Measurements from ENCODE around the gene INSL6. TPM values are rescaled to one million over a fixed set of nuclear protein-coding genes. Genes with fewer than 3 reads are reported as not detected.

Gene INSL6
- total RNA-seq, 1 donor from 2014 or later: not detected

GRCh38 chr9:5178126-5178805, 7.2 kb downstream of the INSL6 start:
- DNase-seq (no peak), ATAC-seq (no peak)
- Histone ChIP-seq H3K4me3 (no peak overlapping the region), H3K27ac (no peak overlapping the region), H3K9me3 (no peaks in the 10 kb centered on the region), H3K36me3 (no peaks in the 10 kb centered on the region), H3K27me3 (no peaks in the 10 kb centered on the region), H3K4me1 (no peaks in the 10 kb centered on the region)
- no peak for TF ChIP-seq CTCF (IDR thresholded peaks at IDR 0.05)
- intact Hi-C loops (cut with DNase I): no loop called here

GRCh38 chr9:5146241-5146640, 39.2 kb downstream of the INSL6 start:
- intact Hi-C loops (cut with DNase I): no loop called here
- no peak for ATAC-seq
- H3K27ac ChIP-seq: no peak overlapping the region
- H3K27me3 ChIP-seq: no peaks in the 10 kb centered on the region
- H3K9me3 ChIP-seq: peaks cover 3% of the 10 kb centered on the region
- TF ChIP-seq CTCF (IDR thresholded peaks at IDR 0.05): no peak
- no peak overlapping the region for H3K4me3 ChIP-seq
- H3K4me1 ChIP-seq: no peaks in the 10 kb centered on the region
- peaks cover 11% of the 10 kb centered on the region for H3K36me3 ChIP-seq
- DNase-seq: no peak

GRCh38 chr9:5144217-5144616, 41.2 kb downstream of the INSL6 start:
- TF ChIP-seq CTCF (IDR thresholded peaks at IDR 0.05): no peak
- DNase-seq: no peak
- Histone ChIP-seq H3K27me3 (no peaks in the 10 kb centered on the region), H3K4me3 (no peak overlapping the region), H3K27ac (no peak overlapping the region), H3K4me1 (no peaks in the 10 kb centered on the region), H3K9me3 (peaks cover 3% of the 10 kb centered on the region), H3K36me3 (peaks cover 11% of the 10 kb centered on the region)
- intact Hi-C loops (cut with DNase I): no loop called here
- ATAC-seq: no peak

GRCh38 chr9:5140151-5140550, 45.3 kb downstream of the INSL6 start:
- ATAC-seq: no peak
- no peak for TF ChIP-seq CTCF (IDR thresholded peaks at IDR 0.05)
- Histone ChIP-seq H3K36me3 (peaks cover 6% of the 10 kb centered on the region), H3K27ac (no peak overlapping the region), H3K27me3 (no peaks in the 10 kb centered on the region), H3K9me3 (peaks cover 3% of the 10 kb centered on the region), H3K4me3 (no peak overlapping the region), H3K4me1 (no peaks in the 10 kb centered on the region)
- no peak for DNase-seq
- intact Hi-C loops (cut with DNase I): no loop called here

- no peak for DNase-seq
- H3K36me3 ChIP-seq: peaks cover 23% of the 10 kb centered on the region
- no peak for TF ChIP-seq CTCF (IDR thresholded peaks at IDR 0.05)
- no peak for ATAC-seq
- no peaks in the 10 kb centered on the region for H3K27me3 ChIP-seq
- no peaks in the 10 kb centered on the region for H3K9me3 ChIP-seq
- no peaks in the 10 kb centered on the region for H3K4me1 ChIP-seq
- intact Hi-C loops (cut with DNase I): no loop called here
- H3K27ac ChIP-seq: no peak overlapping the region
- no peak overlapping the region for H3K4me3 ChIP-seq
These were observed 62.9 kb downstream of the INSL6 start for GRCh38 chr9:5122516-5122915.

GRCh38 chr9:5122116-5122515, 63.3 kb downstream of the INSL6 start:
- no peak overlapping the region for H3K27ac ChIP-seq
- peaks cover 22% of the 10 kb centered on the region for H3K36me3 ChIP-seq
- no peaks in the 10 kb centered on the region for H3K9me3 ChIP-seq
- H3K4me3 ChIP-seq: no peak overlapping the region
- no peaks in the 10 kb centered on the region for H3K4me1 ChIP-seq
- no peak for TF ChIP-seq CTCF (IDR thresholded peaks at IDR 0.05)
- DNase-seq (no peak), ATAC-seq (no peak)
- intact Hi-C loops (cut with DNase I): no loop called here
- no peaks in the 10 kb centered on the region for H3K27me3 ChIP-seq

Data from upper lobe of right lung (tissue), 1 donor.